ENCODE results near the gene MBD2.

GRCh38 chr18:54268751-54269150 lies 44.3 kb upstream of the MBD2 start:
- TF ChIP-seq, protein P1, sequence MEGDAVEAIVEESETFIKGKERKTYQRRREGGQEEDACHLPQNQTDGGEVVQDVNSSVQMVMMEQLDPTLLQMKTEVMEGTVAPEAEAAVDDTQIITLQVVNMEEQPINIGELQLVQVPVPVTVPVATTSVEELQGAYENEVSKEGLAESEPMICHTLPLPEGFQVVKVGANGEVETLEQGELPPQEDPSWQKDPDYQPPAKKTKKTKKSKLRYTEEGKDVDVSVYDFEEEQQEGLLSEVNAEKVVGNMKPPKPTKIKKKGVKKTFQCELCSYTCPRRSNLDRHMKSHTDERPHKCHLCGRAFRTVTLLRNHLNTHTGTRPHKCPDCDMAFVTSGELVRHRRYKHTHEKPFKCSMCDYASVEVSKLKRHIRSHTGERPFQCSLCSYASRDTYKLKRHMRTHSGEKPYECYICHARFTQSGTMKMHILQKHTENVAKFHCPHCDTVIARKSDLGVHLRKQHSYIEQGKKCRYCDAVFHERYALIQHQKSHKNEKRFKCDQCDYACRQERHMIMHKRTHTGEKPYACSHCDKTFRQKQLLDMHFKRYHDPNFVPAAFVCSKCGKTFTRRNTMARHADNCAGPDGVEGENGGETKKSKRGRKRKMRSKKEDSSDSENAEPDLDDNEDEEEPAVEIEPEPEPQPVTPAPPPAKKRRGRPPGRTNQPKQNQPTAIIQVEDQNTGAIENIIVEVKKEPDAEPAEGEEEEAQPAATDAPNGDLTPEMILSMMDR (conservative IDR thresholded peaks at IDR 0.05): no peak
- no peak for TF ChIP-seq ZFX (IDR thresholded peaks at IDR 0.05)
